Renal cortical epithelial cell (primary cell): Measurements from ENCODE around the gene BANP. TPM values are rescaled to one million over a fixed set of nuclear protein-coding genes. Genes with fewer than 3 reads are reported as not detected.
A peak's percentile ranks its signal among the peaks of the same experiment; 100 is the strongest.
"Not testable (repeated sequence)": the region's sequence is repeated elsewhere in the genome, so short reads cannot be mapped to it uniquely, and the experiment has no call there.

Experiments used
- DNase-seq: peaks from one replicate; pipeline ENCODE4 v3.0.0-alpha.2; 2011; ENCODE audit warnings: low read depth
- total RNA-seq: library from RNA; depleted of rRNA; stranded (reverse); fragments of >200 nt; gene quantifications from 2 replicates; pipeline ENCODE4 v1.2.3, GENCODE V29; 2014

The BANP gene
- total RNA-seq, 1 donor from 2014 or later, result 27.9 TPM

- DNase-seq, result no peak
These were observed 63.9 kb downstream of the BANP start for GRCh38 chr16:88014954-88015805.

- no peak for DNase-seq
These were observed 64.5 kb downstream of the BANP start for GRCh38 chr16:88015806-88016140.

GRCh38 chr16:88016386-88016785 is 65.2 kb downstream of the BANP start:
- DNase-seq, result not testable (repeated sequence)

- DNase-seq, result no peak
These were observed 65.7 kb downstream of the BANP start for GRCh38 chr16:88016964-88017363.

GRCh38 chr16:88017587-88018101 is 66.4 kb downstream of the BANP start:
- no peak for DNase-seq

- DNase-seq, result not testable (repeated sequence)
These were observed 67.1 kb downstream of the BANP start for GRCh38 chr16:88018382-88018781.

- not testable (repeated sequence) for DNase-seq
These were observed 68.0 kb downstream of the BANP start for GRCh38 chr16:88019041-88019820.

GRCh38 chr16:88019821-88020515 is 68.7 kb downstream of the BANP start:
- DNase-seq, result no peak

GRCh38 chr16:88020516-88020885 is 69.3 kb downstream of the BANP start:
- DNase-seq, result no peak

GRCh38 chr16:88021041-88021970 is 70.1 kb downstream of the BANP start:
- not testable (repeated sequence) for DNase-seq

- no peak for DNase-seq
These were observed 71.1 kb downstream of the BANP start for GRCh38 chr16:88022076-88023042.

GRCh38 chr16:88023366-88023765 is 72.1 kb downstream of the BANP start:
- no peak for DNase-seq

- DNase-seq, result no peak
These were observed 72.6 kb downstream of the BANP start for GRCh38 chr16:88023786-88024185.

- DNase-seq, result not testable (repeated sequence)
These were observed 73.4 kb downstream of the BANP start for GRCh38 chr16:88024491-88025085.

- DNase-seq, result peak; percentile 45
These were observed 73.9 kb downstream of the BANP start for GRCh38 chr16:88025086-88025492.

- not testable (repeated sequence) for DNase-seq
These were observed 74.8 kb downstream of the BANP start for GRCh38 chr16:88025828-88026555.

GRCh38 chr16:88026964-88027938 is 76.0 kb downstream of the BANP start:
- no peak for DNase-seq
